SU-DHL-6 (cell line): ENCODE results near the gene TIMM17B.

Source experiments
- CTCF ChIP-seq: fragments of 200-600 bp; sonication (generic); IDR thresholded peaks from one replicate; pipeline ENCODE4 v1.5.1; 2017; ENCODE audit warnings: antibody characterized with exemption, mild to moderate bottlenecking, low read length, moderate library complexity; ENCODE audit not compliant: insufficient read depth, poor library complexity, severe bottlenecking
- EZH2phosphoT487 ChIP-seq: fragments of 200-600 bp; sonication (generic), shearing (Covaris generic); conservative IDR thresholded peaks from 2 replicates; pipeline ENCODE4 v1.6.1; 2018; ENCODE audit warnings: mild to moderate bottlenecking, antibody characterized with exemption, low read length, moderate library complexity, mixed read lengths

DNA sequence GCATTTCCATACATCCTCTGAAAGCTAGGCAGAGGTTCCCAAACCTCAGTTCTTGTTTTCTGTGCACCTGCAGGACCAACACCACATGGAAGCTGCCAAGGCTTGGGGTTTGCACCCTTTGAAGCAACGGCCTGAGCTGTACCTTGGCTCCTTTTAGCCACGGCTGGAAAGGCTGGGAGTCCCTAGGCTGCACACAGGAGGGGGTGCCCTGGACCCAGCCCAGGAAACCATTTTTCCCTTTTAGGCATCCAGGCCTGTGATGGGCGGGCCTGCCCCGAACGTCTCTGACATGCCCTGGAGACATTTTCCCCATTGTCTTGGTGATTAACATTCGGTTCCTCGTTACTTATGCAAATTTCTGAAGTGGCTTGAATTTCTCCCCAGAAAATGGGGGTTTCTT lies 44.7 kb downstream of the TIMM17B start:
- TF ChIP-seq CTCF (no peak), EZH2phosphoT487 (no peak)
